GM21619 (cell line): ENCODE measurements around the gene PARD3.

Source experiments
- ATAC-seq: cut with Tn5 transposase; IDR thresholded peaks from one replicate; pipeline ENCODE4 v1.9.1; 2021; ENCODE audit not compliant: unreplicated experiment

Gene PARD3

GRCh38 chr10:34121125-34121753, 693.9 kb downstream of the PARD3 start:
- no peak for ATAC-seq

GRCh38 chr10:34119456-34119855, 695.6 kb downstream of the PARD3 start:
- no peak for ATAC-seq

- ATAC-seq: no peak
These were observed 698.3 kb downstream of the PARD3 start for GRCh38 chr10:34116681-34117271.

GRCh38 chr10:34116220-34116641, 698.9 kb downstream of the PARD3 start:
- ATAC-seq: no peak

- no peak for ATAC-seq
These were observed 700.2 kb downstream of the PARD3 start for GRCh38 chr10:34114914-34115313.

GRCh38 chr10:34113504-34114225, 701.4 kb downstream of the PARD3 start:
- no peak for ATAC-seq

- ATAC-seq: no peak
These were observed 702.8 kb downstream of the PARD3 start for GRCh38 chr10:34112171-34112782.

GRCh38 chr10:34111179-34111578, 703.9 kb downstream of the PARD3 start:
- no peak for ATAC-seq

GRCh38 chr10:34109952-34110702, 705.0 kb downstream of the PARD3 start:
- no peak for ATAC-seq

GRCh38 chr10:34109495-34109894, 705.6 kb downstream of the PARD3 start:
- no peak for ATAC-seq

GRCh38 chr10:34107626-34108516, 707.2 kb downstream of the PARD3 start:
- no peak for ATAC-seq

GRCh38 chr10:34106356-34106885, 708.7 kb downstream of the PARD3 start:
- ATAC-seq: no peak

GRCh38 chr10:34104829-34105572, 710.1 kb downstream of the PARD3 start:
- no peak for ATAC-seq

GRCh38 chr10:34102893-34103506, 712.1 kb downstream of the PARD3 start:
- no peak for ATAC-seq

- no peak for ATAC-seq
These were observed 712.8 kb downstream of the PARD3 start for GRCh38 chr10:34102237-34102673.

GRCh38 chr10:34101001-34101400, 714.1 kb downstream of the PARD3 start:
- ATAC-seq: no peak

- ATAC-seq: no peak
These were observed 716.1 kb downstream of the PARD3 start for GRCh38 chr10:34098821-34099567.

GRCh38 chr10:34097682-34098081, 717.4 kb downstream of the PARD3 start:
- no peak for ATAC-seq
